NCI-H748 (cell line): ENCODE data around the gene LASP1.
"Not testable (repeated sequence)": the region's sequence is repeated elsewhere in the genome, so short reads cannot be mapped to it uniquely, and the experiment has no call there.

Source experiments
- DNase-seq: peaks from one replicate; lab custom pipeline; 2025; ENCODE audit not compliant: unreplicated experiment; lab: John Stamatoyannopoulos, UW

The LASP1 gene

DNA sequence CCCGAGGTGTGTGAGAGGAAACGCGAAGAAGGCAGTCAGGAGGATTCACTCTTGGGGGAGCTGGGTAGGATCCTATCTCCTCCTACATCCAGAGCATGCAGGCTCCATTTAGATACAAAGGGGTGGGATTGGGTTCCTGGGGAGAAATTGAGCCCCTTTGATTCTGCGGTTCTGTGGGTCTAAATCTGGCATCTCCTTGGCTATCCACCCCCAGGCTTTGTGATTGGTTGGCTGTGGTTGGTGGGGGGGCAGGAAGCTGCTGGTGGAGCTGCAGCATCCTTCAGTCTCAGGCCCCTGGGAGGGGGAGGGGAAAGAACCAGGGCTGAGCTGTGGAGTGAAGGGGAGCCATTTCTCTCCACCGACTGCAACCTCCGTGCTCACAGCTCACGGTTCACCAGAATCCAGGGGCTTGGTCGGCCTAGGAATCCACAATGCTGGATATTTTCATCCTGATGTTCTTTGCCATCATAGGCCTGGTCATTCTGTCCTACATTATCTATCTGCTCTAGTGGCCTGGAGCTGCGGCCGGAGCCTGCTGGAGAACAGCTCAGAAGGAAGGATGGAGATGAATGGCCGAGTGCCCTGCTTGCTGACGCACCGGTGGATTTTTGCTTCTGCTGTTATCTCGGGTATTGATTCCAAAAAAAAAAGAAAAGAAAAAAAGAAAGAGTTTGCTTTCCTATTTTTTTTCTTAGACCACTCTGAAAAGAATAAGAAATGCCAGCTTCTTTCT, 55.6 kb downstream of the LASP1 start, which contains the start of gene LASP1NB:
TSS of gene LASP1NB (plus strand) at position 352 of the 733 bp plus-strand sequence.
- no peak for DNase-seq

DNA sequence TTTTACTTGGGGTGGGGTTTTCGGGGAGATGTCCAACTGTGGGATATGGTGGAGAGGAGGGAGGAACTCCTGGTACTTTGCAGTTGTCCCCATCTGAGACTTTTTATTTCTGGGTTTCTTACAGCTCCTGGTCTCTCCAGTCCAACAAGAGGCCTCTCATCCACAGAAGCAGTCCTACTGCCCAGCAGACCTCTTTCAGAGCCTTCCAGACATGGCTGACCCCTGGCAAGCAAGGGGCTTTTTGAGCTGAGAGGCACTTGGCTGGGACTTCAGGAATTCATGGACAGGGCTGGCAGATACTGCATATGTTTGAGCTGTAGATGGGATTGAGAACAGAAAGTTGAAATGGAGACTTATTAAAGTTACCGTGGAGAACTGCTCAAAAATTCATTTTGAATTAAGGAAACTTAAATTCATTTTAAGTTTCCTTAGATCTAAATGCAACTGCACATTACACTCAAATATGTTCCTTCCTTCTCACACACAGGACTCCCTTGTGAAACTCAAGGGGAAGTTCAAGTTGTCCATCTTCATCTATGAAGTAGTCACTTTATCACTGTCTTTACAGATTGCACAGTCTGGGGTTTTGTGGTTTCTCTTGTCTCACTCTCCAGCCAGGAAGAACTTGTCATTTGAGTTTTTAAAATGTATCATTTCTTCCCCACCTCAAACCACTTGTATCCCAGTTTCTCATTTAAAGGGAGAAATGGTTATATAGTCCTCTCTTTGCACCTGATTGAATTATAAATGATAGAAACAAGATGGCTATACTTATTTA, 56.6 kb downstream of the LASP1 start:
- DNase-seq: no peak

GRCh38 chr17:38930782-38931181, 60.9 kb downstream of the LASP1 start:
- not testable (repeated sequence) for DNase-seq

DNA sequence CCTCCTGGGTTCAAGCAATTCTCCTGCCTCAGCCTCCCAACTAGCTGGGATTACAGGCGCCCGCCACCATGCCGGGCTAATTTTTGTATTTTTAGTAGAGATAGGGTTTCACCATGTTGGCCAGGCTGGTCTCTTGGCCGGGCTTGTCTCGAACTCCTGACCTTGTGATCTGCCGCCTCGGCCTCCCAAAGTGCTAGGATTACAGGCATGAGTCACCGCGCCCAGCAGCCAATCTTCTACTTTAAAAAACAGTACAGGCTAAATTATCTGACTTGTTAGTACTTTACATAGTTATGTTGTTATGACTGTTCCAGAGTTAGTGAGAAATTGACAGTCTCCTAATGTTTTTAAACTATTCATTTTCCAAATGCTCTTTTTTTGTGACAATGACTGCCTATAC, 64.1 kb downstream of the LASP1 start:
- DNase-seq: not testable (repeated sequence)

- no peak for DNase-seq
Measured at GRCh38 chr17:38939987-38940386, 70.1 kb downstream of the LASP1 start.

GRCh38 chr17:38940404-38940803, 70.5 kb downstream of the LASP1 start:
- DNase-seq: no peak

DNA sequence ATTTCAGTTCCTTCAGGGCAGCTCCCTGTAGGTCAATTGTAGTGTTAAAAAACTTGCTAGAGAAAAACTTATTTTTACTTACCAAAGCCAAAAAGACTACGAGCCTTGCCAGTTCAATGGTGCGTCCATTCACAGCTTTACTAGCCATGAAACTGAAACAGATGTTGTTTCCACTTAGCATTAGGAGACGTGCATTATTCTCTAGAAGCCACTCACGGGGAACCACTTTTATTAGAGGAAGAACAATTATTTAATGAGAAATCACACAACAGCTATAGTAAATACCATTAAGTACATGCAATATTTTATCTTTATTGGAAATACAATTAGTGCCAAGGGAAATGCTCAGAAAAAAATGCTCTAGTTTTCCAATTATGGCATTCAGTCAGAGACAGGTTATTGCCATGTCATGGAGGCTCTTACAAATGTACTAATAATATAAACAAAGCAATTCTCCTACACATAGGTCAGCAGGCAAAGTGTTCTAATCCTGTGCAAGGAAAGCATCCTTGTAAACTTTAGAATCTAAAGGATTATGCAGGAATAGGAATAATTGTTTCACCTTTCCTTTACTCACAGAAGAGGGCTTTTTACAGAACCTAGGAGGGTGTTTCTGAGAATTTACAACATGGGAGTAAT, 73.0 kb downstream of the LASP1 start:
- DNase-seq: no peak

- DNase-seq: no peak
Measured at GRCh38 chr17:38943607-38944006, 73.7 kb downstream of the LASP1 start.

GRCh38 chr17:38947189-38947588, 77.3 kb downstream of the LASP1 start:
- no peak for DNase-seq

- not testable (repeated sequence) for DNase-seq
Measured at GRCh38 chr17:38953800-38954199, 83.9 kb downstream of the LASP1 start.

GRCh38 chr17:38958326-38958725, 88.5 kb downstream of the LASP1 start:
- DNase-seq: no peak

GRCh38 chr17:38958756-38959155, 88.9 kb downstream of the LASP1 start:
- no peak for DNase-seq

DNA sequence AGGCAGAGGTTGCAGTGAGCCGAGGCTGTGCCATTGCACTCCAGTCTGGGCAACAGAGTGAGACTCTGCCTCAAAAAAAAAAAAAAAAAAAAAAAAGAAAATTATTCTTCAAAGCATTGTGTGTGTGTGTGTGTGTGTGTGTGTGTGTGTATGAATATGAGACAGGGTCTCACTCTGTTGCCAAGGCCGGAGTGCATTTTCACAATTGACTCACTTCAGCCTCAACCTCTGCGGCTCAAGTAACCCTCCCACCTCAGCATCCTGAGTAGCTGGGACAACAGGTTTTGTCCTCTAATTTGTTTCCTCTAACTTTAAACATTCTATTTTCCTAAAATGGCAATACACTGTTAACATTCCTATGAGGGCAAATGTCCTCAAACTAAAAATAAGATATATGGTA, 89.7 kb downstream of the LASP1 start:
- DNase-seq: no peak

GRCh38 chr17:38960402-38960801, 90.5 kb downstream of the LASP1 start:
- DNase-seq: no peak

- no peak for DNase-seq
Measured at GRCh38 chr17:38961413-38961812, 91.6 kb downstream of the LASP1 start.

- peak; percentile 92 for DNase-seq
Measured at GRCh38 chr17:38967290-38967738, 97.5 kb downstream of the LASP1 start, which contains the start of gene FBXO47. TSS of gene FBXO47 (minus strand) at chr17:38967403. CDS start at chr17:38963025, 4,378 bp downstream.

DNA sequence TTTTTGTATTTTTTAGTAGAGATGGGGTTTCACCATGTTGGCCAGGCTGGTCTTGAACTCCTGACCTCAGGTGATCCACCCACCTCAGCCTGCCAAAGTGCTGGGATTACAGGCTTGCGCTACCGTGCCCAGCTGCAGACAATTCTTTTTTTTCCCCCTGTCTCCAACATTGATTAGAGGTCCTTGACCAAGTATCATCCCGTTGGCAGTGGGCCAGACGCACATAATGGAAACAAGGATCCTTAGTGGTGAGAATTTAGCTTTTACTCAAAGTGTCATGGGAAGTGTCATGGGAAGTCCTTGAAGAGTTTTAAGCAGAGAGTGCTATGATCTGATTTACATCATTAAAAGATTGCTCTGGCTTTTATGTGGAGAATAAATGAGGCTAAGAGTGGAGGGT, 99.4 kb downstream of the LASP1 start:
- no peak for DNase-seq

- no peak for DNase-seq
Measured at GRCh38 chr17:38970128-38970527, 100.3 kb downstream of the LASP1 start.

GRCh38 chr17:38970804-38971203, 100.9 kb downstream of the LASP1 start:
- DNase-seq: peak; percentile 34
